GM21723 (cell line): Measurements from ENCODE around the gene HIPK2.

Experiments
- ATAC-seq: cut with Tn5 transposase; IDR thresholded peaks from one replicate; pipeline ENCODE4 v1.9.1; 2021; ENCODE audit warnings: mild to moderate bottlenecking, moderate library complexity; ENCODE audit not compliant: unreplicated experiment

HIPK2 gene

DNA sequence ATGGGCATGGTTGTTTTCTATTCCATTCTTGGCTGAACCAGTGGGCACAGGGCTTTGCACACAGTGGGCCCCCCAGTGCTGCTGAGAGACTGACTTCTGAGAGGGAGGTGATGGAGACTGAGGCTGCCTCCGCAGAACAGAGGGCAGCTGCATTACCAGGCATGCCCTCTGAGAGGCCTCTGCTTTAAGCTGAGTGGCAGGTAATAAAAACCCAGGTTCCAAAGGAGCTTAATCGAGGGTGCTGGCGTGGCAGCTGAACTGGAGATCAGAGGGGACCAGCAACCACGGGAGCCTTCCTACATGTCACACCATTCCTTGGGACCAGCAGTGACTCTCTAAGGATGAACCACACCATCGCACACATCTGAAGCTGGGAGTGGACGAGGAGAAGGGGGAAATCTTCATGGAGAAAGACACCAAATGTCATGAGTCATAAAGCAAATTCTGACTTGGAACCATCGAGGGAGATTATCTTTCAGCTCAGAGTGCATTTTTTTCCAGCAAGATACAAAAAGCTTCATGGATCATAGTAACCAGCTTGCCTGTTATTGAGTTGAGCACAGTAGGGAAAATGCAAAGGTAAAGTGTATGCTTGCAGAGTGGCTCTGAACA, 24.6 kb downstream of the HIPK2 start:
- no peak for ATAC-seq

DNA sequence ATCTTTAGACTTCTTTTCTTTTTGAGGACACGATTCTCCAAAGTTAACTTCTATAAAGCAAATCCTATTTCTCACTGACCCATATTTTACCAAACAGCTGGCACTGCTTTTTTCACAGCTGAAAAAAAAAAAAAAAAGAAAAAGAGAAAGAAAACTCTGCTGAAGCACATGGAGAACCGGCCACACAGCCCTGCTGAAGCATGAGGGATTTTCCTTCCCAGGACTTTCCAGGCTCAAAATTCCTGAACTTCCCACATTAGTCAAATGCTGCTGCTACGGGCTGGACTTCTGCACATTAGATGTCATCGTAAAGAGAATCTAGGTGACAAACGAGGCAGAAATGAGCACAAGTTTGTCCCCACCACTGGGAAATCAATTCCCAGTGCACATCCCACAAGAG, 25.2 kb downstream of the HIPK2 start:
- ATAC-seq: no peak

DNA sequence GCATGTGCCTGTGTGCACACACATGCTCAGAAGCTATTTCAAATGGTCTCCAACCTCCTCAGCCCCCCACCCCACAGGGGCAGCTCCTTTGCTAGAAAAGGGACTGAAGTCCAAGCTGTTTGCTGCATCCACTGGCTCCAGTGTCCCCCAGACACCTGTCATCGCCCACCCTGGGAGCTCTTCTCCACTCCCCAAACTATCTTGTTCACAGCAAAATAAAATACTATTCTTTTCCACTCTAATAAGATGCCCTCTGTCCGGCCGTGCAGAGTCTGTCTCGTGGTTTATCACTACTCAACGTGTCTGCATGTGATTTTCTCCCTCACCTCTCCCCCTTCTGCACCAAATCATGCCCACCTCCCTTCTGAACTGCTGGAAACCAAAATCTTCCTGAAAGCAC, 25.6 kb downstream of the HIPK2 start:
- ATAC-seq: no peak

DNA sequence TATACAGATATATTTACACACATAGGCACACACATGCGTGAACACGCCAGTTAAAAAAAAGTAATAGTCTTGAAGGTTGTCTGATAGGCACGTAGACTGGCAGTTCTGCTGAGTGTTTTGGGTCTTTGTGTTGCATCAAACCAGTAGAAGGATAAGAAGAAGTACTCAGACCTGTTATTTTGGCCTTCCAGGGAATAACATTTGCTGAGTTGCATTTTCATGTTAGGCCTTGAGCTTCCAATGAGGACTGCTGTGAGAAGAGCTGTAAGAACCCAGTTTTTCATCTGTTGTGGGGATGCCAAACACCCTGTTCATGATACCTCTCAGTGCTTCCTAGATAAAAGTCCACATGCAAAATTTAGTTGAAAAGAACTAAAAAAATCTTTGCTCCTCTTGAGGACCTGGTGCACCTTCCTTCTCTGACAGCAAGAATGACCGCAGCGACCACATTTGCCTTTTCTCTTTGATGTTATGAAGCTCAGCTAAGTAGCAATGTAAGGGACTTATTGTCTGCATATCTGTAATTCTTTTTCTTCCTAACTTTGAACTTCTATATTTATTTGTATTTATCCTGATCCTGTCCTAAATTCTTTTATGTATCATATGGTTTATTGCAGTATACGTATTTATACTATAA, 27.2 kb downstream of the HIPK2 start:
- no peak for ATAC-seq

DNA sequence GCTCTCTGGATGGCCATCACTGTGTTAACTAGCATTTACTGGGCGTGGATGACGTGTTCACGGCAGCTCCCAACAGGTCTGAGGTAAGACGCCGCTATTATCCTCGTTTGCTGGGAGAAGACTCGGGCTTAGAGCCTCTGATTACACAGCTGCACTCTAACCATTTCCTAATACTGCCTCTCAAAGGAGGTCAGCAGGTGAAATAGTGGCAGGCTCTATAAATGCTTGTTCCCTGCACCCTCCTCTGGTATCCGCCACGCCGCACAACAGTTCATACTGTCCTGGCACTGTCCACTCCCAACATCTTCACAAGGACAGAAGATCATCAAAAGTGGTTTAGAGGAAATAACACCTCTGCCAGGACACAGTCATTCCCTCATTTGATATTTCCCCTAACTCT, 28.3 kb downstream of the HIPK2 start:
- no peak for ATAC-seq

DNA sequence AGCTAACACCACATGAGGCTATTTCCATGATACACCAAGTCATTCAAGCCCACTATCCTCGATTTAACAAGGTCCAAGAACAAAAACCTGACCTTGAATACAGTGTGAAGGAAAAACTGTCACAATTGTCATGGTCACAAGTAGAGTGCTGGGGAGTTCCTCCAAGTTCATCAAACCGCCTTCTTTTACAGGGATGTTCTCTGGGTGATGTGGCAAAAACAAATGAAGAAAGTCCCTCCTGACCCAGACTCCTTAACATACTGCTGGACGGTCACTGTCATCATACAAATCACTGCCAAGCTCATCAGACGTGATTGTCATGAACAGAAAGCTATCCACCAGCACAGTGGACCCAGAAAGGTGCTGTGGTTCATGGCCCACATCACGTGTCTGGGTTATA, 28.9 kb downstream of the HIPK2 start:
- ATAC-seq: no peak

DNA sequence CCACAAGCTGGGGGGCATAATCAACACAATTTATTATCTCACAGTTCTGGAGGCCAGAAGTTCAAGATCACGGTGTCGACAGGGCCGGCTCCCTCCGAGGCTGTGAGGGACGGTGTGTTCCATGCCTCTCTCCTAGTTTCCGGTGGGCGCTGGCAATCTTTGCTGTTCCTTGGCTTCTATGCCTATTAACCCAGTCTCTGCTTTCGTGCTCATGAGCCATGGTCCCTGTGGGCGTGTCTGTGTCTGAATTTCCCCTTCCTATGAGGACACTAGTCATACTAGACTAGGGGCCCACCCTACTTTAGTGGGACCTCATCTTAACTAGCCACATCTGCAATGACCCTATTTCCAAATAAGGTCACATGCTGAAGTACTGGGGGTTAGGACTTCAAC, 29.4 kb downstream of the HIPK2 start:
- no peak for ATAC-seq

DNA sequence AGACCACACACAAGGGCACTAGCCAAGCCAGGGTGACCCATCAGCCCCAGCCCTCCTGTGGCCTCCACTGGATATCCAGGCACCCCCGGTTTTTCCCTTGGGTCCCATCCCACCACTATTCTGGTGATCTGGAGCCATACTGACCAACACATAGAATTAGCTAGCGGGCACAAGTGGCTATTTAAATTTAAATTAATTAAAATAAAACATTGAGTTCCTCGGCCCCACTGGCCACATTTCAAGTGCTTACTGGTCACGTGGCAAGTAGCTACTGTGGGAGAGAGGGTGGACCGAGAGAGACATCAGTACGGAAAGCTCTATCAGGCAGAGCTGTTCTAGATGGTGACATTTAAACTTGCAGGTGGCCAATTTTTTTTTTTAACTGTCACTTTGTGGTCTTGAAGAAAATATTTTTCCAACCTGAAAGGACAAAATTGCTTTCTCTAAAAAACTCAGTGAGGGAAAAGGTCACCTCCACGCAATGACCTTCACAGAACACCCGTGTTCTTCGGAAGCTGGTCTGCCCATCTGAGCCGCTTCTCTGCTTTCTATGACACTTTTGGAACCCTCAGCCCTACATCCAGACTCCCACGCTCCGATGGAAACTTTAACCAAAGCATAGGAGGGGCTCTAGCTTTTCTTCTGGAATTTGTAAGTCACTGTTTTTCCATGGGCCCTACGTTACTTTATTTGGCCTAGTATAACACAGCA, 30.0 kb downstream of the HIPK2 start:
- ATAC-seq: no peak

DNA sequence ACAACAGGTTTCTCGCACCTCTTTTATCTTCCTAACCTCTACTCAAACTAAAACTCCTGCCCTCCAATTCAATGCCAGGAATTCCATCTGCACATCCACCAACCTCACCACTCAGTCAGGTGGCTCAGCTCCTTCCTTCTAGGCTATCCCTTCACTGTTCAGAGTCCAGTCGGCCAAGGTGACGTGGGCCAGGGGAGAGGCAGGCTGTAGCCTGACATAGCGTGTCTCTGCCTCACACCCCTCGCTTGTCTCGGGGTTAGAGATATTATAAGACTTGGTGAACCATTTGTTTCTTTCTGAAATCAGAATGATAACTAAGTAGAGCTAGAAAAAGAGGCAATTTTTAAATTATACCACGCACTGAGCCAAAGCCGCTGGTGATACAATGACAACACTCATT, 31.1 kb downstream of the HIPK2 start:
- no peak for ATAC-seq

DNA sequence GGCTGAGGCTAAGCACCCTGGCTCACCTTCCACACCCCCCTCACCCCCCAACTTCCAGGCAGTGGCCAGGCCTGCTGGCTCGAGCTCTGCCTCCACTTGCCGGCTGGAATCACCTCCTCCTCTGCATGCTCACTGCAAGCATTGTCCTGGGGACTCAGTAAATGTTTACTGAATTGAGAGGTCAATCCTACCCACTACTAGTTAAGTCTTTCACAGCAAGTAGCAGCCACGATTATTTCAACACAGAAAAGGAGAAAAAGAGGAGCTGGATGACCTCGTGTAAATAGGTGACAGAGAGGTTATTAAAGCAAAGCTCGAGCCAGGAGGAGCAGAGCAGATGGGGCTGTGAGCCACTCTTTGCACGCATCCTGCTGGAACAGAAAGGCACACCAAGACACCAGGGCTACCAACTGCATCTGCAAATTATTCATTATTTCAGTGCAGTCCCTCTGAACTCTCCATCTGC, 32.1 kb downstream of the HIPK2 start:
- ATAC-seq: no peak

DNA sequence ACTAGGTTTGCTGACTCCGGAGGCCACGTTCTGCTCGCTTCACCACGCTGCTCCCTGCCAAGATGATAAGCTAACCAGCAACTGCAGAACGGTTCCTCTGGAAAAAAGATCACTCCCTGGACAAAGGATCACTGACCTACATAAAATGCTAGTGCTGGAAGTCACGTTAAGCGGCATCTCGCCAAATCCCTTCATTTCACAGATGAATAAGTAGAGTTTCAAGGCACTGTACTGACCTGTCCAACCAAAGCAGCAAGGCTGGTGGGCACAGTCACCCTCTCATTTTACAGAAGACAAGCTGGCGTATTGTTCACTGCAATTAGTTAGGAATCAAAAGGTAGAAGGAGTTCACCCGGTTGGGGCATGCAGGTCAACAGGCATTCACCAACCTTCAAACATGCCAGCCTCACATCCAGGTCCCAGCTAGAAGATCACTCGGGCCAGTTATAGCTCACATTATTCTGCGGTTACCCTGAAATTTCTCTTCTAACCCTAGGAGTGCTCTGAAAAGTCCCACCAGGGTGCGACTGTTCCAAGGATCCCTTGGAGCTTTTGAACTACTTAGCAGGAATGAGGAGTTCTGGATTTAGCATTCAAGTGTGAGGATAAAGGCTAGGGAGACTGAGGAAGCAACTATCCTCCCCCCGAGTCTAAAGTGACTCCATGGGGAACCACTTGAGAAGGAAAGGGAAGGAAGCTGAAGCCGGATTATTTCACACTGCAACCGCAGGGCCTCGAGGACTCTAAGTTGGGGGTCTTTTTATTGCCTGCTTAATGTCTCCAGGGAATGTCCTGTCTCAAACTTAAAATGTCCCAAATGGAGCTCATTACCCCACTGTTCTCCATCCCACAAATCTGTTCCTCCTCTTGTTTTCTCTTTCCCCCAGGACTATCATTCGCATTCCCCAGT, 32.8 kb downstream of the HIPK2 start:
- ATAC-seq: no peak

DNA sequence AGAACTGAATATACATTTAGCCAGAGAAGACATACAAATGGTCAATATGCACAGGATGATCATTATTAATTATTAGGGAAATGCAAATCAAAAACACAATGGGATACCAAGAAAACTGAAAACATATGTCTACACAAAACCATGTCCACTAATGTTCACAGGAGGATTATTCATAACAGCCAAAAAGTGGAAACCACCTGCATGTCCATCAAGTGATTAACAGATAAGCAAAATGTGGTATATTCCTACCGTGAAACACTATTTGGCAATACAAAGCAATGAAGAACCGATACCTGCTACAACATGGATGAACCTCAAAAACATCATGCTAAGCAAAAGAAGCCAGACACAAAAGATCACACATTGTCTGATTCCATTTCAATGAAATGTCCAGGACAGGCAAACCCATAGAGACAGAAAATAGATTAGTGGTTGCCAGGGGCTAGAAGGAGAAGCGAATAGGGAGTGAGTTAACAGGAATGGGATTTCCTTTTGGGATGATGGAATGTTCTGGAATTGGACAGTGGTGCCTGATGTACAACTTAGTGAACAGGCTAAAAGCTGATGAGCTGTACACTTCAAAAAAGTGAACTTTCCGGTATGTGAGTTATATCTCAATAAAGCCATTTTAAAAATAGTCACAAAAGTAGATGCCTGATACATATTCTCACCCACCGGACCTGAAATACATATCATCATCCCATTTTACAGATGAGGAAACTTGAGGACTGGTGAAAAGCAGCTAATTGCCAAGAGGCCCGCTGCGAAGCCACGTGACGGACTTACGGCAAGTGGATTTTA, 33.6 kb downstream of the HIPK2 start:
- ATAC-seq: no peak

DNA sequence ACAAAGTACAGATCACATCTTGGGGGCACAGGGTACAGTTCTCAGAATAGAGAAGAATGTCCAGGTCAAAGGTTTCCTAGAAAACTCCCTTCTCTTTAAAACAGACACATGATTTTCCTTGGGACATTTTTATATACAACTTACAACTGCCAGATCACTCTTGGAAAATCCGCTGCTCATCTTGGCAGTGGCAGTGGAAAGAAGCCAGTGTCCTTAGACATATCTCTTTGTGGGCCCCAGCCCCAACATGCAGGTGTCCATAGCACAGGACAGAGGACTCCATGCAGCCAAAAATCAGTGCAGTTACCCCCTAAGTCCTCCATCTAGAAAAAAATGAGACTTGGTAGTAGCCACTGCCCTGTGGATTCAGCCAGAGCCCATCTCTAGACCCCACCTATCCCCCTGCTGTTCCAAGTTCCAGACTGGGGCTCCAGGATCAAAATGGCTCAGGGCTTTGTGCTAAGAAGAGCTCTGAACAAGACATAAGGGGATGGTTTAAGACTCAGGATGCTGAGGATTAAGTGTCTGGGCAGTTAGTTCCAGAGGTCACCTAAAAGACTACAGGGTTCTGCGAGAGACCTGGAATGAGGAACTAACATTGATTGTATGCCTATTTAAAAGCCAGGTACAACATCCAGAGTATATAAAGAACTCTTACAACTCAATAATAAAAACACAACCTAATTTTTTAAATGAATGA, 34.4 kb downstream of the HIPK2 start:
- no peak for ATAC-seq

DNA sequence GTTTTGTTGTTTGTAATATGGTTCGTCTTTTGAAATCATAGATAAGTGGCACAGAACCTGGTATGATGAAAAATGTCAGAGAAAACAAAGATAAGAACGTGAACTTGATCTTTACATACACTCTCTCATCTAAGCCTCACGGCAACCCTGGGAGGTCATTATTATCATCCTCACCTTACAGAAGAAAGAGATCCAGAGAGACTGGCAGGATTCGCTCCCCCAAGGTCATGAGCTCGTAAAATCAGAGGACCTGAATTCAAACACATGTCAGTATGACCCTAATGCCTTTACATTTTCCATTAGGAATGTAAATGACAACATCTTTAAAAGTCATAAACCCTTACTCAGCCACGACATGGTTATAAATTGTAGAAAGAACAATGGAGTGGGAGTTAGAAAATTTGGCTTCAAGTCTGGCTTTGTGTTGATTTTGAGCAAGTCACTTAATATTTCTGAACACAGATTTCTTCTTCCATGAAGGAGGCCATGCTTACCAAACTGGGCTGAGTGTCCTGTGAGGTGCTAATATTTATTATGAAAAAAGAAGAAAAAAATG, 35.9 kb downstream of the HIPK2 start:
- ATAC-seq: no peak

DNA sequence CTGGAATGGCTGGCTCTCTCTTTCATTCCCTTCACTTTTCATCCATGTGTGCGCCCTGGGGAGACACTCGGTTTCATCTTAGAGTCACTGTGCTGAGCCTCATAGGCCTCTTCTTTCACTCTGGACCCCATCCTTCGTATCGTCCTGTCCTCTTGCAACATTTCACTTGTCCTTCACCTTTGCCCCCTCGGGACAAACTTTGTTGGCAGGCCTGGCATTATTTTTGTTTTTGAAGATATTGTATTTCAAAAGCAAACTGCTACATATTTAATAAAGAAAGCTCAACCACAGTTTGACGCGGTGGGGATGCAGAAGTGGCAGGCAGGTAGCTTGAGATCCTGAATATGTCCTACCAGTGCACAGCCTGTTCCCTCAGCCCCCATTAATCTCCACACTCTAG, 36.6 kb downstream of the HIPK2 start:
- ATAC-seq: no peak

DNA sequence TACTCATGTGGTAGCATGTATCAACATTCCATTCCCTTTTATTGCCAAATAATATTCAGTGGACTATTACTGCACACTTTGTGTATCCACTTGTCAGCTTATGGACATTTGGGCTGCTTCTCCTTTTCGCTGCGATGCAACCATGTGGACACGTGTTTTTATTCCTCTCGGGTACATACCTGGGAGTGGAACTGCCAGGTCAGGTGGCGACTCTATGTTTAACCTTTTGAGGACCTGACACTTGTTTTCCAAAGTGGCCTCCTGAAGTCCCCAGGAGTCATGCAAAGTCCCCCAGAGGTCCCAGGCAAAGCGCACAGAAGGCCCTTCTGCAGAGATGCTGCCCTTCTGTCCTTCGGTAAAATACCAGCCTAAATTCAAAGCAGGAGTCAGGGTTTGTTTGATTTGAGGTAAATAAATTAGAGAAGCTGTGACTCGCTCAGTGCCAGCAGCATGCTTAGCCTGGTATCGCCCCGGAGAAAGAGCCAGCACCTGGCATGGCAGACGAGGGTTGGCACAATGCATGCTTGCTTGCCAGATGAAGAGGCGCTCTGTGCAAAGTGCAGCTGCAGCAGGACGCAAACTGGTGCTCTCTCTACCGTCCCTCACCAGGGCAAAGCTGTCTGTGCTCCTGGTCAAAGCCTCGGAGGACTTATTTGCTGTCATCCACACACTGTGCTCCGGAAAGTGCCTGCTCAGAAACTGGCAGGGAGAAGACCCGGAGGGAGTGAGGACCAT, 37.8 kb downstream of the HIPK2 start:
- no peak for ATAC-seq

DNA sequence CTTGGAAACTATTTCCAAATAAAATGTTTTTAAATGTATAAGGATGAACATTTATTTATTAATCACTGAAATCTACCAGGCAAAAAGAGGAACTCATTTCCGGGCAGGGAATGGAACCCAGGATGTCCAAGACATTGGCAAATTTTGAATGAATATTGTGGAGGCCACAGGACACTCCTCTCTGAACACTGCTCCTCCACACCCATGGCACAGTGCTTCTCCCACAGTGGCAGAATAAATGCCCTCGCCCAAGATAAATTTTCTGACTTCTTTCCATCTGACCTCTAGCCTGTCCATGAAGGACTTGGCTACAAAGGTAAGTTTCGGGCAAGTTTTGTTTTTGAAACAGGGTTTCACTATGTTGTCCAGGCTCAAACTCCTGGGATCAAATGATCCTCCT, 39.0 kb downstream of the HIPK2 start:
- no peak for ATAC-seq

DNA sequence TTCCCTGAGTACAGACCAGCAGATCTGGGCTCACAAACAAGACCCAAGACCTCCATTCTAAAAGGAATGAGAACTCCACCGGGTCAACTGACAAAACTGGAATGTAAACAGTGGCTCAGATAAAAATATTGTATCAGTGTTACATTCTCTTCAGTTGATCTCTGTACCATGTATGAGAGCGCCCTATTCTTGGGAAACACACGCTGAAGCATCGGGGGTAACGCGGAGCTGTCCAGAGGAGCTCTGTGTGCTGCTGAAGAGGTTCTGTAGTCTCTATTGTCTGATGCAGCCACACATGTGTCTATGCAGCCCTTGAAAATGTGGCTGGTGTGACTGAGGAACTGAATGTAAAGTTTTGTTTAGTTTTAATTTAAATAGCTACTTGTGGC, 39.7 kb downstream of the HIPK2 start:
- ATAC-seq: no peak
